Activated naive CD8-positive, alpha-beta T cell treated with anti-CD3 and anti-CD28 coated beads, Interleukin-2, amount 50 U/mL, for 24 hours (primary cell): Measurements from ENCODE around the gene SLC1A1.
A peak's percentile ranks its signal among the peaks of the same experiment; 100 is the strongest.
"Not testable (repeated sequence)": the region's sequence is repeated elsewhere in the genome, so short reads cannot be mapped to it uniquely, and the experiment has no call there.

Experiments
- ATAC-seq: fragments of 150-1000 bp; cut with Tn5 transposase; one replicate; pipeline ENCODE4 v1.10.0; 2021
- DNase-seq: peaks from one replicate; pipeline ENCODE4 v3.0.0; 2021
- H3K27ac Mint-ChIP-seq: one replicate; pipeline ENCODE4 v1.8.0; 2021; ENCODE audit warnings: mild to moderate bottlenecking, mixed read lengths
- H3K27me3 Mint-ChIP-seq: one replicate; pipeline ENCODE4 v1.8.0; 2021; ENCODE audit warnings: mixed read lengths
- H3K36me3 Mint-ChIP-seq: one replicate; pipeline ENCODE4 v1.8.0; 2021; ENCODE audit warnings: low read depth, mixed read lengths
- H3K4me1 Mint-ChIP-seq: one replicate; pipeline ENCODE4 v1.8.0; 2021; ENCODE audit warnings: mixed read lengths
- H3K4me3 Mint-ChIP-seq: one replicate; pipeline ENCODE4 v1.8.0; 2021; ENCODE audit warnings: mild to moderate bottlenecking, moderate library complexity, mixed read lengths
- H3K9me3 Mint-ChIP-seq: one replicate; pipeline ENCODE4 v1.8.0; 2021; ENCODE audit warnings: mixed read lengths

The SLC1A1 gene

DNA sequence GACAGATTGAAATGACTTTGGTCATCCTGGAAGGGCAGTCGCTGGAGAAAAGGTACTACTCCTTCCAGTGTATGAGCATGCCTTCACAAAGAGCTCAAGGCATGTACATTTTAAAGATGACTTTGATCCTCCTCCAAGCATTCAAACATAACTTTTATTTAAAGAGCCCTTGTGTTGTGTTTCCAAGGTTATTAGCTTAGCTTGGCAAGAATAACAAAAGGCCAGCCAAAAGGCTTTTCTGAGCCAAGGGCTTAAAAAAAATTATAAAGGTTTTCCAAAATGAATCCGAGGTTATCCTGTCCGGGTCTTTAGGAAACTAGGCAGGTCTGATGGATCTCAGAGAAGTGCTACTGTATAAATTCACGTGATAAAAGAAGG lies 100.8 kb downstream of the SLC1A1 start:
- ATAC-seq (no peak), DNase-seq (no peak)
- Mint-ChIP-seq H3K36me3 (no peaks in the 10 kb centered on the region), H3K27ac (no peak overlapping the region), H3K4me3 (no peak overlapping the region), H3K9me3 (no peaks in the 10 kb centered on the region), H3K27me3 (no peaks in the 10 kb centered on the region), H3K4me1 (peaks cover 13% of the 10 kb centered on the region)

DNA sequence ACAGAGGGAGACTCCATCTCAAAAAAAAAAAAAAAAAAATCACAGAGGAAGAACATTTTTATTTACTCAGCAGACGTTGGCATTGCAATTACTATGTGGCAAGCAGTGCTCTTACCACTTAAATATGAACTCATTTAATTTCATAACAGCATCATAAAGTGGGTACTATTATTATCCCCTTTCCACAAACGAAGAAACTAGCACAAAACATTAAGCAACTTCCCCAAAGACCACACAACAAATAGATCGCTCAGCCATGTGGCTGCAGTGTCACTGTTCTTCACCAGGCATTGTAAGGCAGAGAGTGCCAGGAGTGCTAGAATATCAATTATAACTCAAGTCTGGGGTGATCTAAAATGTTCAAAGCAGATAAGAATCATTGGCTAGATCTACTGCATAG lies 102.0 kb downstream of the SLC1A1 start:
- Mint-ChIP-seq H3K4me3 (no peak overlapping the region), H3K9me3 (no peaks in the 10 kb centered on the region), H3K27ac (no peak overlapping the region), H3K27me3 (no peaks in the 10 kb centered on the region), H3K36me3 (no peaks in the 10 kb centered on the region), H3K4me1 (peaks cover 23% of the 10 kb centered on the region)
- DNase-seq (no peak), ATAC-seq (no peak)

- H3K4me1 Mint-ChIP-seq: peaks cover 23% of the 10 kb centered on the region
- no peak overlapping the region for H3K27ac Mint-ChIP-seq
- no peak for DNase-seq
- no peak overlapping the region for H3K4me3 Mint-ChIP-seq
- H3K9me3 Mint-ChIP-seq: no peaks in the 10 kb centered on the region
- H3K27me3 Mint-ChIP-seq: no peaks in the 10 kb centered on the region
- no peaks in the 10 kb centered on the region for H3K36me3 Mint-ChIP-seq
- no peak for ATAC-seq
Observed at GRCh38 chr9:4592886-4593285, 102.6 kb downstream of the SLC1A1 start.

GRCh38 chr9:4594545-4594944 lies 104.3 kb downstream of the SLC1A1 start:
- Mint-ChIP-seq H3K4me1 (peaks cover 23% of the 10 kb centered on the region), H3K27me3 (no peaks in the 10 kb centered on the region), H3K27ac (no peak overlapping the region), H3K9me3 (no peaks in the 10 kb centered on the region), H3K36me3 (no peaks in the 10 kb centered on the region), H3K4me3 (no peak overlapping the region)
- no peak for ATAC-seq
- no peak for DNase-seq

GRCh38 chr9:4594994-4595393 lies 104.7 kb downstream of the SLC1A1 start:
- DNase-seq: no peak
- Mint-ChIP-seq H3K9me3 (no peaks in the 10 kb centered on the region), H3K27me3 (no peaks in the 10 kb centered on the region), H3K36me3 (no peaks in the 10 kb centered on the region), H3K27ac (no peak overlapping the region), H3K4me1 (peaks cover 25% of the 10 kb centered on the region), H3K4me3 (no peak overlapping the region)
- no peak for ATAC-seq

GRCh38 chr9:4596165-4596922 lies 106.1 kb downstream of the SLC1A1 start:
- peaks cover 34% of the 10 kb centered on the region for H3K4me1 Mint-ChIP-seq

GRCh38 chr9:4600368-4600767 lies 110.1 kb downstream of the SLC1A1 start:
- DNase-seq (no peak), ATAC-seq (no peak)
- H3K27ac Mint-ChIP-seq: no peak overlapping the region
- no peak overlapping the region for H3K4me3 Mint-ChIP-seq
- no peaks in the 10 kb centered on the region for H3K27me3 Mint-ChIP-seq
- no peaks in the 10 kb centered on the region for H3K9me3 Mint-ChIP-seq
- no peaks in the 10 kb centered on the region for H3K36me3 Mint-ChIP-seq
- peaks cover 31% of the 10 kb centered on the region for H3K4me1 Mint-ChIP-seq

More at GRCh38 chr9:4596165-4596922, 106.1 kb downstream of the SLC1A1 start:
- Mint-ChIP-seq H3K27me3 (no peaks in the 10 kb centered on the region), H3K9me3 (no peaks in the 10 kb centered on the region), H3K36me3 (no peaks in the 10 kb centered on the region), H3K27ac (no peak overlapping the region), H3K4me3 (no peak overlapping the region)
- ATAC-seq: peak; percentile 67
- peak; percentile 14 for DNase-seq

DNA sequence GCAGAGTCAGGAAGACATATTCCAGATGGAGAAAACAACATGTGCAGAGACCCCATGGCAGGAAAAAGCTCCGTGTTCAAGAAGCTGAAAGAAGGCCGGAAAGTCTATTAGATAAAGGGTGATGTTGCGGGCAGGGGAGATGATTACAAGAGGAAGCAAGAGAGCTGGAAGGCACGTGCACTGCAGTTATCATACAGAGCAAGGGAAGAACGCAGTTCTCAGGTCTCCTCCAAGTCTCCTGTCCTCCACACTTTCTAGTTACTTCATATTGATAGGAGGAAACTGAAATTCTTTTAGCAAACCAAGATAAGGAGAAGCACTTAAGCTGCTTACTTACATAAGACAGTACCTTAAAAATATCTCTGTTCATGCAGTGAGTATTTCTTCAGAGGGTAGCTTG lies 113.6 kb downstream of the SLC1A1 start:
- no peaks in the 10 kb centered on the region for H3K9me3 Mint-ChIP-seq
- peaks cover 15% of the 10 kb centered on the region for H3K4me1 Mint-ChIP-seq
- ATAC-seq (no peak), DNase-seq (no peak)
- no peaks in the 10 kb centered on the region for H3K36me3 Mint-ChIP-seq
- no peaks in the 10 kb centered on the region for H3K27me3 Mint-ChIP-seq
- H3K4me3 Mint-ChIP-seq: no peak overlapping the region
- H3K27ac Mint-ChIP-seq: no peak overlapping the region

DNA sequence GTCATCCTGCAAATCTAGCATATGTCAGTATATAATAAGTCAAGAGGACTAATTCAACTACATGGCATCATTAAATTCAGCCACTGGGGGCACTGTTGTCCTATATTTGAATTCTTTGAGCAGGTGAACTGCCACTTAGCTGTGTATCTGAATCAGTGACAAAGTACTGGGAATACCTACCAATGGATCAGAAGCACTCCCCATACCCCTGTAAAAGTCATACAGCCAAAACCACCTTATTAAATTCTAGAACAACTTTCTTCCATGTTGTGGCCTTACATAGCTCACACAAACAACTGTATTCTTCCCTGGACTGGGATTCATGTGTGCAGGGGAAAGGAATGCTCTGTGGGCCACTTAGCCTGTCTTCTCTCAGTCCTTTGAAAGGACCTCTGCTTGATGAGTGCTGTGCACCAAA lies 114.4 kb downstream of the SLC1A1 start:
- no peak overlapping the region for H3K4me3 Mint-ChIP-seq

GRCh38 chr9:4606033-4606432 lies 115.8 kb downstream of the SLC1A1 start:
- H3K27ac Mint-ChIP-seq, H3K9me3 Mint-ChIP-seq, ATAC-seq, H3K4me1 Mint-ChIP-seq, H3K36me3 Mint-ChIP-seq, H3K27me3 Mint-ChIP-seq, DNase-seq, H3K4me3 Mint-ChIP-seq: not testable (repeated sequence)

More for the DNA sequence above, 114.4 kb downstream of the SLC1A1 start:
- Mint-ChIP-seq H3K9me3 (no peaks in the 10 kb centered on the region), H3K36me3 (no peaks in the 10 kb centered on the region), H3K4me1 (peaks cover 15% of the 10 kb centered on the region), H3K27me3 (no peaks in the 10 kb centered on the region), H3K27ac (no peak overlapping the region)
- peak; percentile 69 for DNase-seq
- peak; percentile 83 for ATAC-seq

GRCh38 chr9:4614627-4615026 lies 124.4 kb downstream of the SLC1A1 start:
- ATAC-seq (no peak), DNase-seq (no peak)
- Mint-ChIP-seq H3K9me3 (no peaks in the 10 kb centered on the region), H3K4me3 (no peak overlapping the region), H3K36me3 (no peaks in the 10 kb centered on the region), H3K27ac (no peak overlapping the region), H3K4me1 (peaks cover 9% of the 10 kb centered on the region), H3K27me3 (no peaks in the 10 kb centered on the region)

DNA sequence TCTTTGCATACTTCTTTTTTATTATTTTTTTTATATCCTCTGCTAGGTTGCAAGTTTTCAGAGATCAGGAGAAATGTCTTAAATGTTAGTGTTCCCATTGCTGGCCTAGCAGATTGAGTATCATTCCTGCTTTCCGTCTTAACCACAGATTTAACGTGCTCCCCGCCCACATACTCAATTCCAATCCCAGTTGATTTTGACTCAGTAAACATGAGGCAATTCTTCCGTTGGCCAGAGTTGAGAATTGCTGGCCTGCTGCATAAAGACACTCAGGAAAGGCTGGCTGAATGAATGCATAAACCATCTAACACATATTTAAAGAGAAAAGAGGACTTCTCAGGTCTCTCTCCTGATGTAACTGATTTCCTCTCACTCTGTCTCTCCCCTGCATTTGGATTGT lies 125.0 kb downstream of the SLC1A1 start:
- no peak for DNase-seq

DNA sequence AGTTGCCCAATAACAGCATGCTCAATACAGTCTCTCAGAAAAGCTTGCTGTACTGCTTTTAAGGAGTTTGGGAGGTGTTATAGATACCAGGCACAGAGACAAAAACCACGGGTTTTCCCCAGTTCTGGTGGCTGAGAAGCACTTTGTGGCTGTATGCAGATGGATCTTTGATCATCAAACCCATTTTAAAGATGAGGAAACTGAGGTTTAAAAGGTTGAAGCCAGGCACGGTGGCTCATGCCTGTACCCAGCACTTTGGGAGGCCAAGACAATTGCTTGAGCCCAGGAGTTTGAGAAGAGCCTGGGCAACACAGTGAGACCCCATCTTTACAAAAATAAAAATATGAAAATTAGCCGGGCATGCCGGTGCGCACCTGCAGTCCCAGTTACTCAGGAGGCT lies 125.5 kb downstream of the SLC1A1 start:
- ATAC-seq (no peak), DNase-seq (no peak)
- Mint-ChIP-seq H3K4me1 (peaks cover 20% of the 10 kb centered on the region), H3K27ac (no peak overlapping the region), H3K27me3 (no peaks in the 10 kb centered on the region), H3K4me3 (no peak overlapping the region), H3K36me3 (no peaks in the 10 kb centered on the region), H3K9me3 (no peaks in the 10 kb centered on the region)

More for the DNA sequence above, 125.0 kb downstream of the SLC1A1 start:
- Mint-ChIP-seq H3K4me1 (peaks cover 15% of the 10 kb centered on the region), H3K27me3 (no peaks in the 10 kb centered on the region), H3K36me3 (no peaks in the 10 kb centered on the region), H3K9me3 (no peaks in the 10 kb centered on the region), H3K27ac (no peak overlapping the region), H3K4me3 (no peak overlapping the region)
- no peak for ATAC-seq

- Mint-ChIP-seq H3K27me3 (no peaks in the 10 kb centered on the region), H3K4me1 (peaks cover 26% of the 10 kb centered on the region), H3K9me3 (no peaks in the 10 kb centered on the region), H3K27ac (no peak overlapping the region), H3K4me3 (no peak overlapping the region), H3K36me3 (no peaks in the 10 kb centered on the region)
- DNase-seq: no peak
- ATAC-seq: no peak
Observed at GRCh38 chr9:4617752-4618151, 127.5 kb downstream of the SLC1A1 start.

DNA sequence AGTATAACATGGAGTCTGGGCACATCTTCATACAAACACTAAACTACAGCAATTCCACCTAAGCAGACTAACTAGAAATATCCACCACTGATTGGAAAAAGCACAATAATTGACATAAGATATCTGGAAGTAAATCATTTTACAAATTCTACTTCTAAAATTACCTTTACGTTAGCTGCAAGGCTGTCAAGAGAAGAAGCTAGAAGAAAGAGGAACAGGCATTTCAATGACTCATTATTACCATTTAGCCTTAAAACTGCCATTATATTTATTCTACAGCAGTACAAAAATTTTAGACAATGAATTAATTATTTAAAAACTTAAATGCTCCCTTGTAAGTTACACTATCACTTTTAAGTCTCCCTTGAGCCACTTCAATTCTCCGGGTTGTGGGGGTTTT lies 128.4 kb downstream of the SLC1A1 start:
- H3K9me3 Mint-ChIP-seq: no peaks in the 10 kb centered on the region
- no peaks in the 10 kb centered on the region for H3K36me3 Mint-ChIP-seq
- DNase-seq (no peak), ATAC-seq (no peak)
- no peak overlapping the region for H3K4me3 Mint-ChIP-seq
- peaks cover 26% of the 10 kb centered on the region for H3K4me1 Mint-ChIP-seq
- H3K27me3 Mint-ChIP-seq: no peaks in the 10 kb centered on the region
- H3K27ac Mint-ChIP-seq: no peak overlapping the region
